Kidney (tissue), 14 donors: ENCODE data around the gene ITGA4. TPM values are rescaled to one million over a fixed set of nuclear protein-coding genes. Genes with fewer than 3 reads are reported as not detected.

Source experiments
- DNase-seq, 5 donors: peaks; one replicate each; pipeline ENCODE4 v3.0.0-alpha.2; 2013 to 2020
- FAIRE-seq: peaks from 2 replicates; lab custom pipeline; 2012; peaks lifted over from hg19 to GRCh38; lab: Jason Lieb, UNC
- H3K27ac ChIP-seq, 2 donors: one replicate each; pipeline ENCODE4 v1.7.0; 2013; ENCODE audit warnings: low read depth in 2 of 2, low read length in 2 of 2, inconsistent platforms in 1 of 2
- H3K27me3 ChIP-seq: one replicate; pipeline ENCODE4 v1.7.1; 2013; ENCODE audit warnings: low read length, inconsistent platforms; ENCODE audit not compliant: control insufficient read depth, insufficient read depth
- H3K36me3 ChIP-seq, 3 donors: one replicate each; pipeline versions ENCODE4 v1.7.0 to v1.7.1; 2013; ENCODE audit warnings: low read length in 3 of 3, control low read depth in 1 of 3, inconsistent platforms in 1 of 3; ENCODE audit not compliant: insufficient read depth in 3 of 3, control insufficient read depth in 2 of 3
- H3K4me1 ChIP-seq, 3 donors: one replicate each; pipeline versions ENCODE4 v1.7.0 to v1.7.1; 2013; ENCODE audit warnings: low read length in 3 of 3, inconsistent platforms in 1 of 3, low read depth in 1 of 3; ENCODE audit not compliant: control insufficient read depth in 2 of 3, insufficient read depth in 2 of 3
- H3K4me3 ChIP-seq, 3 donors: one replicate each; pipeline versions ENCODE4 v1.7.0 to v1.8.1; 2013; ENCODE audit warnings: low read length in 3 of 3, control low read depth in 1 of 3, inconsistent platforms in 1 of 3
- H3K9ac ChIP-seq, 3 donors: one replicate each; pipeline versions ENCODE4 v1.7.0 to v1.7.1; 2013; ENCODE audit warnings: low read length in 3 of 3, control low read depth in 1 of 3, inconsistent platforms in 1 of 3
- H3K9me3 ChIP-seq, 3 donors: one replicate each; pipeline versions ENCODE4 v1.7.0 to v1.7.1; 2013; ENCODE audit warnings: low read length in 3 of 3, control low read depth in 1 of 3, inconsistent platforms in 1 of 3; ENCODE audit not compliant: control insufficient read depth in 2 of 3, insufficient read depth in 1 of 3
- intact Hi-C: fragments of 100-400 bp; cut with DNase I; formaldehyde crosslinking; loops from one replicate; pipeline ENCODE4 v1.11.1; 2022
- polyA plus RNA-seq: library from polyadenylated mRNA; stranded (reverse); fragments of 350-450 nt; fragmentation: Illumina TruSeq; extraction: RNeasy Lipid Tissue Mini Kit (QIAGEN cat#74804); gene quantifications from one replicate; pipeline ENCODE4 v1.2.3, GENCODE V29; 2014; ENCODE audit warnings: low read depth, low replicate concordance; ENCODE audit not compliant: insufficient read depth
- total RNA-seq: library from RNA; stranded (reverse); fragmentation: NEBNext Ultra II Directional; extraction: Animal tissue kit (Norgen Biotek cat#: 25700); gene quantifications from one replicate; pipeline ENCODE4 v1.2.1, GENCODE V29; 2021
- TF ChIP-seq, protein P1 (sequence below): IDR thresholded peaks from 3 replicates; pipeline ENCODE4 v1.5.1; 2012; ENCODE audit warnings: mild to moderate bottlenecking, moderate library complexity, borderline replicate concordance; ENCODE audit not compliant: insufficient read depth; ENCODE audit errors: extremely low read depth
- donor health status: control.
- donor health status: control.
- donor health status: control.
- donor health status: control.
- donor health status: control.
- donor health status: DM: yes; HTN: yes; CAD: no.
- donor health status: Normal renal cell carcinoma (clear cell type).

Gene ITGA4
- total and polyA plus RNA-seq, 2 donors from 2014 or later: 0.39 to 23.5 TPM

DNA sequence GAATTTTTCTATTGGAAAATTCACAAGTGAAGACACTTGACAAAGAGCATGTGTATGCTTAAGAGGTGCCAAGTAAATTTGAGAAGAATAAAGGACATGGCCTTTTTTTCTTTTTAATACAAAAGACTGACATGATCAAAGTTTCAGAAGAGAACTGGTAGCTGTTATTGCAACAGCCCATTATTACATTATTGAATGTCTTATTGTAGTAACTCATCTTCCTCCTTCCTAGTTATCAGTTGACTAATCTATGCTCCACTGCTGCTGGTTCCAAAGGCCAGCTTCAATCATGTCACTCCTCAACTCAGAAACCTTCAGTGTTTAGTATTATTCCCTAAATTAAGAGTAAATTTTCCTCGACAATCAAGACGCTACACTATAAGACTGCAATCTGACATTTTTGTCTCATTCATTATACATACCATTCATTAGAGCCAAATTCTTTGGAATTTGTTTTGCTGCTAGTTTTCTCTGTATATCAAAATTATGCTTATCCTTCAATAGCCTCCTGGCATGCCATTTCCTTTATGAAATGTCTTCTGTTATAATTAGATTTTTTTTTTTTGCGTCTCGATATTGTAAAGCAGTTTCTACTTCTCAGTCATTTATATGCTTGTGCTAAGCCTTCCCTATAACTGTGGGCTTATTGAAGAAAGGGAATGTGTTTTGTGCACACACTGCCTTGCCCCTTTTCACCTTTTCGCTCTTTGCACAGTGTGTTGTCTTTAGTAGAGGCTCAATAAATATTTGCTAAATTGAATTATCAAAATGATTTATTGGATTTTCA is 27.9 kb downstream of the ITGA4 start:
- H3K9ac ChIP-seq: no peak overlapping the region
- H3K4me3 ChIP-seq: no peak overlapping the region
- H3K4me1 ChIP-seq: no peaks in the 10 kb centered on the region
- TF ChIP-seq, protein P1, sequence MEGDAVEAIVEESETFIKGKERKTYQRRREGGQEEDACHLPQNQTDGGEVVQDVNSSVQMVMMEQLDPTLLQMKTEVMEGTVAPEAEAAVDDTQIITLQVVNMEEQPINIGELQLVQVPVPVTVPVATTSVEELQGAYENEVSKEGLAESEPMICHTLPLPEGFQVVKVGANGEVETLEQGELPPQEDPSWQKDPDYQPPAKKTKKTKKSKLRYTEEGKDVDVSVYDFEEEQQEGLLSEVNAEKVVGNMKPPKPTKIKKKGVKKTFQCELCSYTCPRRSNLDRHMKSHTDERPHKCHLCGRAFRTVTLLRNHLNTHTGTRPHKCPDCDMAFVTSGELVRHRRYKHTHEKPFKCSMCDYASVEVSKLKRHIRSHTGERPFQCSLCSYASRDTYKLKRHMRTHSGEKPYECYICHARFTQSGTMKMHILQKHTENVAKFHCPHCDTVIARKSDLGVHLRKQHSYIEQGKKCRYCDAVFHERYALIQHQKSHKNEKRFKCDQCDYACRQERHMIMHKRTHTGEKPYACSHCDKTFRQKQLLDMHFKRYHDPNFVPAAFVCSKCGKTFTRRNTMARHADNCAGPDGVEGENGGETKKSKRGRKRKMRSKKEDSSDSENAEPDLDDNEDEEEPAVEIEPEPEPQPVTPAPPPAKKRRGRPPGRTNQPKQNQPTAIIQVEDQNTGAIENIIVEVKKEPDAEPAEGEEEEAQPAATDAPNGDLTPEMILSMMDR: no peak
- no peaks in the 10 kb centered on the region for H3K9me3 ChIP-seq
- DNase-seq (no peak), FAIRE-seq (no peak)
- no peaks in the 10 kb centered on the region for H3K27me3 ChIP-seq
- H3K27ac ChIP-seq: no peak overlapping the region
- no peaks in the 10 kb centered on the region for H3K36me3 ChIP-seq
- intact Hi-C loops: no loop called here

DNA sequence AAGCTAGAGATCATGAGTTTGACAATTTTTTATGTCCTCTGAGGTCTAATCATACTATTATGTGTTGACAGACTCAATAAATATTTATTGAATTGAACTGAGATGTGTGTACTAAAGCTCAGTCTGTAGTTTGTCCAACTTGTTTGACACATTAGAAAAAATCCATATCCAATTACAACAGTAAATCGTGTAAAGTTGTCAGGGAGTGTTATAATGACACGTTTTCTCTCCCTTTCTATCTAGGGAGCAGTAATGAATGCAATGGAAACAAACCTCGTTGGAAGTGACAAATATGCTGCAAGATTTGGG is 28.4 kb downstream of the ITGA4 start:
- no peaks in the 10 kb centered on the region for H3K4me1 ChIP-seq
- TF ChIP-seq, protein P1: no peak
- no peak overlapping the region for H3K27ac ChIP-seq
- no peak overlapping the region for H3K4me3 ChIP-seq
- H3K36me3 ChIP-seq: no peaks in the 10 kb centered on the region
- no peak overlapping the region for H3K9ac ChIP-seq
- no peak for DNase-seq
- H3K27me3 ChIP-seq: no peaks in the 10 kb centered on the region
- intact Hi-C loops: no loop called here
- FAIRE-seq: no peak
- H3K9me3 ChIP-seq: no peaks in the 10 kb centered on the region

DNA sequence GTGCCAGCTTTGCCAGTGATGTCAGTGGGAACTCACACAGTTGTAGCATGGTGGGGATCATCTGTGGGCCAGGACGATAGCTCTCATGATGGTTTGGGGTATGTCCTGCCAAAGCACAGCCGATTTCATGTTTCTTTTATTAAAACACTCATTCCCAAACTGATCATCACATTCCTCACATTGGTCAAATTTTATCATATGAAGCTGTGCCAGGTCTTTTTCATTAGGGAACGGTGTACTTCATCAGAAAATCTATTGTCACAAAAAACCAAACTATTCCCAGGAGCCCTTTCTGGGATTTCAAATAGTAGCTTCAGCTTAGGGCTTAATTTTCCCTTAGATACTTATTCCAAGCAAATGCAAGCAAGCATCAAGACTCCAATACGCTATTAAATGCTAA is 42.0 kb downstream of the ITGA4 start:
- no peak for FAIRE-seq
- intact Hi-C loops: no loop called here

More for the DNA sequence above, 42.0 kb downstream of the ITGA4 start:
- DNase-seq: no peak
- Histone ChIP-seq H3K4me3 (no peak overlapping the region), H3K27me3 (no peaks in the 10 kb centered on the region), H3K4me1 (no peaks in the 10 kb centered on the region), H3K9me3 (no peaks in the 10 kb centered on the region), H3K9ac (no peak overlapping the region), H3K36me3 (no peaks in the 10 kb centered on the region), H3K27ac (no peak overlapping the region)
- TF ChIP-seq, protein P1: no peak
